HG02973 (cell line): ENCODE results near the gene PSMB1.
A peak's percentile ranks its signal among the peaks of the same experiment; 100 is the strongest.

Experiments
- ATAC-seq: cut with Tn5 transposase; IDR thresholded peaks from one replicate; pipeline ENCODE4 v1.9.1; 2021; ENCODE audit warnings: moderate library complexity; ENCODE audit not compliant: unreplicated experiment

PSMB1 gene

DNA sequence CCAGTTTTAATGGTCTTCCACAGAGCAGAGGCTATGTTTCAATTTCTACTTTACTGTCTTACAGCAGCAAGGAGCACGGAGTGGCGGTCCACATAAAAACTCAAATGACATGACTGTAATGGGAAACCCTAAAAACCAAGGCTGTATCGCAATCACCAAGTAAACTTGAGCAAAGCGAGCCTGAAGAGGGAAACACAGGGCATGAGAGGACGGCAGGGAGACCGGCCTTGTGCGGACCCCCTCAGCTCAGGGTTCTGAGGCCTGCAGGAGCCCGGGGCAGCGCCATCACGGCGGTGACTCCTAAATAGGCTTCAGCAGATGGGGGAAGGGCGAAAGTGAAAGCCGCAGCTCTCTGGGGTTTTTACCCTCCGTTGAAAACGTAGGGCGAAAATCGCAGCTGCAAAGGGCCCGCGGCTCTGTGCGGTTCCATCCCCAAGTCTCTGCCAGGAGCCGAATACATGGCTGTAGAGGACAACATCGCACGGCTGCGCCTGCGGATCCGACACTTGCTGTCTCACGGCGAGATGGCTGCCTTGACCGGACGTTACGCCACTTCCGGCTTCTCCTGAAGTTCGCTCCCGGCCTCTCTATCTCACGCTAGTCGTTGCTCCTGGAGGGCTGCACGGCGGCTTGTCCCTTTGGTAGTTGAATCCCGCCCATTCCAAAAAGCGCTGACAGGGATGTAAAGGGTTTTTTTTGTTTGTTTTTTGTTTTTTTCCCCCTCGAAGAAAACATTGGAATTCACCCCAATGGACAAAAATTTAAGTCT lies at the start of gene PSMB1:
TSS of gene PSMB1 (minus strand) at position 543 of the 769 bp plus-strand sequence. CDS start at position 478, 65 bp downstream.
- peak; percentile 56 for ATAC-seq

DNA sequence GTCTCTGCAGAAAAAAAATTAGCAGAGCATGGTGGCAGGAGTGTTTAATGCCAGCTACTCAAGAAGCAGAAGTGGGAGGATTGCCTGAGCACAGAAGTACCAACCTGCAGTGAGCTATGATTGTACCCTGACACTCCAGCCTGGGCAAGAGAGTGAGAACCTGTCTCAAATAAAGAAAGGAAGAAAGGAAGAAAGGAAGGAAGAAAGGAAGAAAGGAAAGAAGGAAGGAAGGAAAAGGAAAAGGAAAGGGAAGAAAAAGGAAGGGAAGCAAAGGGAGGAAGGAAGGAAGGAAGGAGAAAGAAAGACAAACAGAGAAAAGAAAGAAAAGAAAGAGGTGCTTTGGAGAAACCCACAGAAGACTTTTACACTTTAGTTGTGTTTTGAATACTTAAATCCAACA lies 44.2 kb upstream of the PSMB1 start:
- no peak for ATAC-seq

DNA sequence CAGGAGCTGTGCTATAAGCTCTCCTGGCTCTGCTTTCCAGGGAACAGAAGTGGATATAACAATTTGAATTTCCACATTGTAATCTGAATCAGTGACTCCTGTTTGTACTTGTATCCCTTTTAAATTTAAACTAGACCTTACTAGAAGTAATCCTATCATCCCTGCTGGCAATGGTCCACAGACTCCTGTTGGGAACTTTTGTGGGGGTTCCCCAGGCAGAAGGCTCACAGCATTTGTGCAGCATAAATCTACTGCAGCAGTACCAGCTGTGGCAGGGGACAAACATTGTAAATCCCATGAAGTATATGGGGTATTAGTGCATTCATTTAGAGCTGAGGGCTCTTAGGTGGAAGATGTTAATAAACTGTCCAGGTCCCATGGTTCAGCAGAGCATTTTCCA lies 43.3 kb upstream of the PSMB1 start:
- ATAC-seq = no peak

DNA sequence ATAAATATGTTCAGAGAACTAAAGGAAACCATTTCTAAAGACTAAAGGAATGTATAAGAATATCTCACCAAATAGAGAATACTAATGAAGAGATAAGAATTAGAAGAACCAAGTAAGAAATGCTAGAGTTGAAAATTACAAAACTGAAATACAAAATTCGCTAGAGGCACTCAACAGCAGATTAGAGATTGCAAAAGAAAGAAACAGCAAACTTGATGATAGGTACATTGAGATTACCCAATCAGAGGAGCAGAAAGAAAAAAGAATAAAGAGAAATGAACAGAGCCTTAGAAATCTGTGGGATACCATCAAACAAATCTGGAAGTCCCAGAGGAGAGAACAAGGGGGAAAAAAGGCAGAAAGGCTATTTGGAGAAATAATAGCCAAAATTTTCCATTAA lies 37.6 kb upstream of the PSMB1 start:
- ATAC-seq = no peak

DNA sequence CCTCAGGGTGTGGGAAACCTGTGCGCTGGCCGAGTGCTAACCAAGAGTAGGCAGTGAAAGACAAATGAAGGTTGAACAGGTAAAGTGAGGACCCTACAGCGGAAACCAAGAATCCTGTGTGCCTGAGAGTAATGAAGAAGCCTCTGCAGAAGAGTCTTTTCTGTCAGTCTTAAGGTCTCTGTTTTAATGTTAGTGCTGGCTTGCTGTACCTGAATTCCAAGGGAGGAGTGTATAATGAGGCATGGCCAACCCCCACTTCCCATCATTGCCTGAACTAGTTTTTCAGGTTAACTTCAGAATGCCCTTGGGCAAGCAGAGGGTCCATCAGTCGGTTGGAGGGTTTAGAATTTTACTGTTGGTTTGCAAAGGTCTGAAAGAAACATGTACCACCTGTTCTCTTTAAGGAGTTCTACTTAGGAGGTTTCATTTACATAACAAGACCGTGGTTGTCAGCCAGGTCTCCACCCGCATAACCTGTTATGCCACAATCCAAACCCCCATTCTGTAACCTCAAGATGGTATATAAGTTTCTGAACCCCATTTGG lies 31.9 kb upstream of the PSMB1 start:
- ATAC-seq = no peak

DNA sequence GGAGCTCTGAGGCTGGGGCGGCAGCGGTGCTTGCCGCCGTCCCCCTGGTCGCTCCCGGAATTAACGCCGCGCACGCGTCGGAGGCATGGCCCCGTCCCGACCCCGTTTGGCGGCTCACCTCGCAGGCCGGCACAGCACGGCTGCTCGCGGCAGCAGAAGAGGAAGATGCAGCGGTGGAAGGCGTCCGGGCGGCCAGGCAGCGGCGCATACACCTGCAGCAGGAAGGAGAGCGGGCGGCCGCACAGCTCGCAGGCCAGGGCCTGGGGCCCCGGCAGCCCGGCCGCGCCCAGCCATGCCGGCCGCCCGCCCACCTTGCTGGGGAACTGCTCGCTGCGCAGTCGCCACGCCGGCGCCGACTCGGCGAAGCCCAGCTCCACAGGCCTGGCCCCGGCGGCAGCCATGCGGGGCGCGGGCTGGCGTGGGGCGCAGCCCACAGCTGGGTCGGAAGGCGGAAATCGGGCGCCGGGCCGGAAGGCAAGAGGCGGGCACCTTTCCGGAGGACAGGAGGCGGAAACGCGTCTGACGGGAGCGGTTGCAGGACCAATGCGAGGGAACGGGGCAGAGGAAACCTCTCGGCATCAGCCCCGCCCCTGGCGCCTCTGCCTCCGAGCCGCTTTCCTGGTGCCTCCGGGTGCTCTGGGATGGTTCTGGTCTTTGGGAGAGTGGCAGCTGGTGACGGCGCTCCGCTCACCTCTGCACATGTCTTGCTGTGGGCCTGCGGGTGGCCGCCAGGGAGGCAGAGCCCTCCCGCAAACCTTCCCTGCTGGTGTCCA lies 31.3 kb upstream of the PSMB1 start, which contains the start of gene PDCD2:
TSS of gene PDCD2 (minus strand) at position 457 of the 773 bp plus-strand sequence. CDS start at position 401, 56 bp downstream.
- ATAC-seq = peak; percentile 97

DNA sequence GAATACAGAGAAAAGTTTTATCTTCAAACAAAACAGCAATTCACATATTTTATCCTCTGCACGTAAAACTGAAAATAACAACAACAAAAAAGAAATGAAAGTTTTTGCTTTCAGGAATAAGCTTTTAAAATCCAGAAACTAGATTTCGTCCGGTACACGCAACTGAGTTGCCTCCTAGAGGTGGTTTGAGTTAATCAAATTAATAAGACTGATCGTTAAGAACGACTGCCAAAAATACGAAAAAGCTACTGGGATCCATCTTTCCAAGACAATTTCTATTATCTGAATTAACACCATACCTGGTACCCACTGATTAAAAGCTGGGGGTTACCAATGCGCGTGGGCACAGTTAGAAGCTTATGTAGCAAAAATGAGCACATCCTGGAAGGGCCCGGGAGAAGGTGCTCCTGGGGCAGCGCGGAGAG lies 30.7 kb upstream of the PSMB1 start:
- no peak for ATAC-seq

DNA sequence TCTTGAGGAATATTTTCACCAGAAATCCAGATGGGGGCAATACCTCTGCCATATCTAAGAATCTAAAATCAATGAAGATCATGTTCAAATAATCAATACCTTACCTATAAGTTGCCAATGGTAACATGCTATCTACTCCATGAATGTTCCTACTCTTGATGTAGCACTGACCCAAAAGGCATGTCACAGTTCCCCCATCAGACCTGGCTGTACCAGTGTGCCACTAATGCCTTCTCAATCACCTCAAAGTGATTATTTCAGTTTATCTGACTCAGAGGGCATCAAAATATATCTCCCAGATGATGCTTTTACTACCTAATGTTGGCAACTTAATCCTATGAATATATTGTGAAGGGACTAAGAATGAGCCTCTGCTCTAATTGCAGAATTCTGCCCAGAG lies 25.8 kb upstream of the PSMB1 start:
- no peak for ATAC-seq

DNA sequence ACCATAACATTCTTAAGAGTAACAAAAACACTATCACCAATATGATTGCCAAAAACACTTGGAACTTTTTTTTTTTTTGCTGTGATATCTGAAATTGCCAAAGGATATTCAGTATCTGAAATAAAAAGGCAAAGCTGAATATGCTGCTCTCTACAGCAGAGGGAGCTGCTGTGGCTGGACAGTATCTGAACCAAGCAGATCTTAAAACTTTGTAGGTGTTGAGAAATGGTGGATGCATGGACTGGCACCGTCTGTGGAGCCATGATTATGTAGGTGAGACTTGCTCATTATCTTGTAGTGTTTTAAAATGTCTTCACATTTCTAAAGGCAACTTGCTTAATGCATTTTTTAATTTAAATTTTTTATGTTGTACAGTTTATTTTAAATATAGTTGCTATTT lies 22.1 kb upstream of the PSMB1 start:
- no peak for ATAC-seq

DNA sequence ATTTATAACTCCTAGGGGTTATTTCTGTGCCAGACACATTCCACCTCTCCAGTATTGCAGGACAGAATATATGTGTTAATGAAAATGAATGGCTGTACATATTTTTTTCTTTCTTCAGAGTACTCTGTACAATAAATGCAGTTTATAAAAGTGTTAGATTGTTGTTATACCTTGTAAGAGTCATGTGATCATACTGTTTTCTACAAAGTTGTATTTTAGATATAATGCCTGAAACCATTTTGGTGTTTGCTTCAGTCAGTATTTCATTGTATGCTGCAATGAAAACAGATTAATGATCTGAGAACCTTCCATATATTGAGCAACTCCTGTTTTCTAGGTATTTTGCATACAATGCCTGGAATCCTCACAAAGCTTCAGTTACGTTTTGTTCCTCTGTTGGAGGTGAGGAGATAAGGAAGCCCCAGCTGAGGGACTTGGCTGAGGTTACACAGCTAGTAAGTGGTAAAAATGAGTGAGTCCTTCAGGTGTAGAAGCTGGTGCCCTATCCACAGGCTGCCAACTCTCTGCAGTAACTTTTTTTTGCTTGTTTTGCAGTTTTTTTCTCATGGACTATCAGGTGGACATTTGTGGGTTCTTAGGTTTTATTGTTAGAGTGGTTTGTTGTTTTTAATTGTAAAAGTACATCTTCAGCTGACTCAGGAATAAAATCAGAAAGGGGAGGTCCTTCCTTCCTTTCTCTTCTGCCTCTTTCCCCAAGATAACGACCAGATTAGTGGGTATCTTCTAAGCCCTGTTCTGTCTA lies 19.8 kb upstream of the PSMB1 start:
- ATAC-seq = no peak

DNA sequence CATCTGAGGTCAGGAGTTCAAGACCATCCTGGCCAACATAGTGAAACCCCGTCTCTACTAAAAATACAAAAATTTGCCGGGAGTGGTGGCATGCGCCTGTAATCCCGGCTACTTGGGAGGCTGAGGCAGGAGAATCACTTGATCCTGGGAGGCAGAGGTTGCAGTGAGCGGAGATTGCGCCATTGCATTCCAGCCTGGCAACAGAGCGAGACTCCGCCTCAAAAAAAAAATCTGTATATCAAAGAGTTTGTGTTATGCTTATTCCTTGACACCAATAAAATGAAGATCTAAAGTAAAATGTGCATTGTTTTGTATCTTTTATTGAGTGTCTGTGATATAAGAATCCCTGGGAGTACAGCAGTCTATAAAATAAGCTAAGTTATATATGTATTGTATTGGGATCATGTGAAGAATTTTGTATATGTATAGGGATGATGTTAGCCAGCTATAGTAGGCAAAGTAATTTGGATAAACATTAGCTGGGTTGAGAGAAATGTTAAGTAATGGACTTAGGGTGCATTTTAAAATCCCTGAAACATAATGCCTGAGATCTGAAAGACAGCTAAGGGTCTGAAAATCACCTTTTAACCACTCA lies 11.9 kb upstream of the PSMB1 start:
- no peak for ATAC-seq

DNA sequence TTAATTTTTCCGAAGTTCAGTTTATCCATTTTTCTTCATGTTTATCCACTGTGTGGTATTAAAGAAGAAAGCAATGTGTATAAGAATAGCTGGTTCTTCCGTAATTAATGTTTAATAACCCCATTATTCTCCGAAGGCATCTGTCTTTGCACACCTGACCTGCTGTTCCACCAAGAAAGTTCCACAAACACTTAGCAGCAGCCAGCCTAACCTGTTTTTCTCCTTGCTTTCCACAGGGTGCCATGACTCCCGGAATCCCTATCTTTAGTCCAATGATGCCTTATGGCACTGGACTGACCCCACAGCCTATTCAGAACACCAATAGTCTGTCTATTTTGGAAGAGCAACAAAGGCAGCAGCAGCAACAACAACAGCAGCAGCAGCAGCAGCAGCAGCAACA lies 8.4 kb upstream of the PSMB1 start:
- ATAC-seq = no peak

DNA sequence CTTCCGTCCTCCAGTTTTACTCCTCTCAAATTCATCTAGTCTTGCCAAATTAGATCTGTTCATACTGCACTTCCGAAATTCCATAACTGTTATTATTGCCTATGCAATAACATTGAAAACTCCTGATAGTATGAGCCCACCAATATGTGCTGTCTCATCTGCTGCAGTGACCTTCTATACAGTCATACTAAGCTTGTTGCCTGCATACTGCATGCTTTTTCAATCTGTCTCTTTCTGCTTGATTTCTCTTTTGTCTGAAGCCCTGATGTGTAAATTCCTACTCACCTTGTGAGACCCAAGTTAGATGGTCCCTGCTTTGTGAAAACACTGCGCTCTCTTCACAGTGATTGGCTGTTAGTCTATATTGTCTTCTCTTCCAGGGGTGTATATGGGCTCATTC lies 2.2 kb upstream of the PSMB1 start:
- no peak for ATAC-seq

DNA sequence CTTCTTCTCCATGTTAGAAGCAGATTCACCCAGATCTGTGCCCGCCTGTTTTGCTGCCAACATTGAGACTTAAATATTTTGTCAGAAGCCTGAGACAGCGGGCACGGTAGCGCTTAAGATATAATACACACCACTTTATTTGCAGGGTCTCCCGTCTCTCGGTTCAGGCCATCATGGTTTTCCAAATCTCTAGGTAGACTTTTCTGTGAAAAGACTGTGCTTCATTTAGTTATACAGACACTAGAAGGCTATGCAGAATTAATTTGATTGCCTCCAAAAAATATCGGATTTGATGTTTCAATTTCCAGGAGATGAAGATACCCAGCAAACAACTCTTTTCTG lies 1.7 kb upstream of the PSMB1 start:
- no peak for ATAC-seq

DNA sequence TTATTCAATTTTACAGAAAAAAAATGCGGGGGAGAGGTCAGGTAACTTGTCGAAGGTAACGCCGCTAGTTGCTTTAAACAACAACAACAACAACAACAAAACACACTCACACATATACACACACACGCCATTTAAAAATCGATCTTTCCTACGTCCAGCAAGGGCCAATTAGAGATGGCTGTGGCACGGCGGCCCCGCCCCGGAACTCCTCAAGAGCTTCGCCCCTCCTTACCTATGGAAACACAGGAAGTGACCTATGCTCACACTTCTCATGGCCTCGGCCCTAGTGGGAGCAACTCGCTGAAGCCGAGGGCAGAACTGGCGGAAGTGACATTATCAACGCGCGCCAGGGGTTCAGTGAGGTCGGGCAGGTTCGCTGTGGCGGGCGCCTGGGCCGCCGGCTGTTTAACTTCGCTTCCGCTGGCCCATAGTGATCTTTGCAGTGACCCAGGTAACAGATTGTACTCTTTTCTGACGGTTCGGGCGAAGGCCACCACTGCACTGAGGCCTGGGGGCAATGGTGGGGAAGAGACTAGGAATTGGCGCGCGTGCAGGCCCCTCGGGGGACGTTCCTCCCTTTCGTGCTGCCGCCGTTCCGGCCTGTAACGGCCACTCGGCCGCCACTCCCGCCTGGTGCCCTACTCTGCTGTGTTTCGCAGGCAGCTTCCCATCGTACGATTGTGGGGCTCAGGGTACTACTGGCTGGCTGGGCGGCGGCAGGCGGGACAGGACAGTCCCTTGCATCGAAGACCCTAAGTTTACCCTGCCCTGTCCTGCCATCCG lies 1.1 kb upstream of the PSMB1 start, which contains the start of gene TBP:
TSS of gene TBP (plus strand) at position 357 of the 783 bp plus-strand sequence. CDS start 2,661 bp downstream, outside the sequence.
- peak; percentile 95 for ATAC-seq

DNA sequence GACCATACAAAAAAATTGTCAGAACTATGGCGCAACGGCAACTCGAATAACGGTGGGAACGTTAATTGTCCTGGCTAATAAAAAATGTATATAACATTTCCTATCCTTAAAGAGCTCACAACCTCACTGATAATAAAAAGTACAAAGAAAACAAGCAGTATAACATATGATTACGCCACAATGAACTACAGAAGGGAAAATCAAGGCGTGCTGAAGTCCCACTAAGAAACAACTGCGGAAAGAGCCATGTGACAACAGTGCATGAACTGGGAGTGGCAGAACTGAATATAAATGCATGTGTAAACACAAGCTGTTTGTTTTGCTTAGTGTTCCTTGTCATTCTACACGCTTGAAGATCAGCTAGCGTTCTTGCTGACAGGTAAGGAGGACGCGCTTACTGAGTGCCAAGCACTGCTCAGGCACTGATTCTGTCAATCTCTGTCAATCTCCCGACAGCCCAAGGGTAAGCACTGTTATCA lies 466 bp upstream of the PSMB1 start:
- peak; percentile 29 for ATAC-seq

DNA sequence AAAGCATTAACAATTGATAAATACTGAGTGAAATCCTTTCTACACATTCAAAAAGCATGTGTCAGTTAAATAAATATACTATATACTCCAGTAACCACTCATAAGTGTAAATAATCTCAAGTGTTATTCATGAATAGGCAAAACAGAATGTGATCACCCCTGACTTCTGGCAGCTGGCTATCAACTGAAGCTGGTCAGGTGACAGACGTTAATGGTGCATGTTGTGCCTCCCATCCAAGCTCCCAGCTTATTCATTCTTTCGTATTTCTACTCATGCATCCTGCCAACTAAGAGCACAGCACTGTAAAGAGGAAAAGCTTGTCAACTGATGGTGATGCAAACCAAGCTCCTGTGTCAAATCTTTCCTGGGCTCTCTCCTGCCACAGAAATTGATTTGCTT lies 7.7 kb downstream of the PSMB1 start:
- ATAC-seq = no peak

DNA sequence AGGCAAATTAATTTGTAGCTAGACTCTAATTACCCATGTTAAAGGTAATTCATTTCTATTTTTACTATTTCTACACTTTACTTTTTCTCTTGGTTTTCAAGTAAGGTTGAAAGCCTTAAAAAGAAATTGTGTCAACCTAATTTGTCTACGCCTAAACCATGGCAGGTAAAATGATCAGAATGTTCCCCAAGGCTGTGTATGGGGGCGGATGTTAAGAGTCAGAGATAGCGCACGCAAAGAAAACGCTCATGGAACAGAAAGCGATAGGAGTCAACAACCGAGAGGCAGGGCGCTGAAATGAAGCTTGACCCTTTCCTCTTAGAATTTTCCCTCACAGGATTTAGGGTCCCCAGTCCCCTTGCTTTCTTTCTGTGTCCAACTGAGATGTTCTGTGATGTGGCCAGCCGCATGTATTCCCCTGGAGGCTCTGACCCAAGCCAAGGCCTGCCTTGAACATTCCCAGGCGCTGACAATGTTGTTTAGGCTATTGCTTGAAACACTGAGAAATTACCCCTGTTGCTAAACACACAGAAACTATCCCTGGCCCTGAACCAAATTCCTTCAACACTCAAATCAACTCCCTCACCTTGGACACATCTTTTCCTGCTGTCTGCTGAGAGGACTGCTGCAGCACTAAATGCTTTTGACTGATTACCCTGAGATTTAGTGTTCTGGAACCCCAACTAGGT lies 10.9 kb downstream of the PSMB1 start:
- ATAC-seq = no peak

DNA sequence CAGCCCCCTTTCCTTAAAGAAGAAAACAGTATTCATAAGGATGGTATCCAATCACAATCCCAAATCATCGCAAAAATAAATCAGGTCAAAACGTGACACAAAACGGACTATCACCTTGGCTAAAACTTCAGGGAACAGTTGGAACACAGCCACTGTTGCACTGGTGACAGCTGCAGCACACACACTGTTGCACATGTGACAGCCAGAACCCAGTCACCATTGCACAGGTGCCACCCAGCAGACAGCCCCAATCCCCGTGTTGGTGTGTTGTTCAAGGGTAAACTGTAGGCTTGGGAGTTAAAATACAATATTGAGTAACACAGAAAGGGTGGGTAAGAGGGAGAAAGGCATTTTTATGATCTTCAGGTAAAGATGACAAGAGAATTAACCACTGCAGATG lies 15.8 kb downstream of the PSMB1 start:
- no peak for ATAC-seq
